GM12801 (cell line): Measurements from ENCODE around the gene RPGRIP1.

Source experiments
- TF ChIP-seq, protein P1 (sequence below): IDR thresholded peaks from one replicate; pipeline ENCODE4 v1.5.1; 2011; ENCODE audit warnings: control low read depth; ENCODE audit not compliant: insufficient read length; ENCODE audit errors: extremely low read depth

Gene RPGRIP1

DNA sequence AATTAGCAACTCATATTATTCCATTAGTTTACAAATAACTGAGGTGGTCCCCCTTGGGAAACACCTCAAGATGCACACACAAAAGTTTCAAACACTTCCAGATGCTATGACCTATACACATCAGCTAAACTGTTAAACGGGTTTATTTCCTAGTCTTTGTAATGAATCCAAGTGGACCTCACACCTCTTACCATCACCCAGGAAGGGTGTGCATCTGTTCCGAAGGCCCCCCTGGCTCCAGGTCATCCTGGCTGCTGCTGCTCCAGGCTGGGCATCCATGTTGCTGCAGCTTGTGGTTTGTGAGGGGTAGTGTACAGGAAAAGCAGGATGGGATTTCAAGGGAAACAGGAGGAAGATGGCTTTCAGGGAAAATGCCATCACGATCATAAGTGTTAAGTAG, 17.5 kb upstream of the RPGRIP1 start:
- TF ChIP-seq, protein P1, sequence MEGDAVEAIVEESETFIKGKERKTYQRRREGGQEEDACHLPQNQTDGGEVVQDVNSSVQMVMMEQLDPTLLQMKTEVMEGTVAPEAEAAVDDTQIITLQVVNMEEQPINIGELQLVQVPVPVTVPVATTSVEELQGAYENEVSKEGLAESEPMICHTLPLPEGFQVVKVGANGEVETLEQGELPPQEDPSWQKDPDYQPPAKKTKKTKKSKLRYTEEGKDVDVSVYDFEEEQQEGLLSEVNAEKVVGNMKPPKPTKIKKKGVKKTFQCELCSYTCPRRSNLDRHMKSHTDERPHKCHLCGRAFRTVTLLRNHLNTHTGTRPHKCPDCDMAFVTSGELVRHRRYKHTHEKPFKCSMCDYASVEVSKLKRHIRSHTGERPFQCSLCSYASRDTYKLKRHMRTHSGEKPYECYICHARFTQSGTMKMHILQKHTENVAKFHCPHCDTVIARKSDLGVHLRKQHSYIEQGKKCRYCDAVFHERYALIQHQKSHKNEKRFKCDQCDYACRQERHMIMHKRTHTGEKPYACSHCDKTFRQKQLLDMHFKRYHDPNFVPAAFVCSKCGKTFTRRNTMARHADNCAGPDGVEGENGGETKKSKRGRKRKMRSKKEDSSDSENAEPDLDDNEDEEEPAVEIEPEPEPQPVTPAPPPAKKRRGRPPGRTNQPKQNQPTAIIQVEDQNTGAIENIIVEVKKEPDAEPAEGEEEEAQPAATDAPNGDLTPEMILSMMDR = no peak

DNA sequence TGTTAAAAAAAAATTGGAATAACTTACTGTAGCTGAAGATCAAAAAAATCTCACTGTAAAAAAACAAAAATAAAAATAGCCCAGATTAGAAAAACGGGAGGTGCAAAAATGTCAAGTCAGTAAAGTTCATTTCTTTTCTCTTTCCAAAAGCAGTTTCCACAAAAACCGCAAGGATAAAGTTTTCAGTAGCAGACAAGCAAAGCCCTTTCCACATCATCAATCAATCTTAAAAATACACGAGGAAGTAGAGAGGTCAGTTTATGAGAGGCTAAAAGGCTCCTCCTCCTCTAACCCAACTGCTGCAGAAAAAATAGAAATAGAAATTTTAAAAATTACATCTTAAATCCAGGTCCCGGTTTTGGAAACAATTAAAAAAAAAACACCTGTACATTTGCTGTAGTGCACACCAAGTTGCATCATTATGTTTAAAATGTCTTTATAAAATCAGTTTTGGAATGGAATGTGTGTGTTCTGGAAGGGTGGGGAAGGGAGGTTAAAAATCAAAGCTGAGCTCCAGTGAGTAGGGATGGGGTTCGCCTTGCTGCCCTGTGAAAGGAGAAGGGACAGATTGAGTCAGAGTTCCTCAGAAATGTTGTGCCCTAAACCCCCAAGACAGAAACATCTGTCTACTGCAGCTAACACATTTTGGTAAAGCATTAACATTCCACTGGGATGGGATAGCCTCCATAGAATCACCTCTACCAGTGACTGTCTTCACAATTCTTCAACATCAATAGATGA, 16.4 kb upstream of the RPGRIP1 start:
- TF ChIP-seq, protein P1 = no peak

DNA sequence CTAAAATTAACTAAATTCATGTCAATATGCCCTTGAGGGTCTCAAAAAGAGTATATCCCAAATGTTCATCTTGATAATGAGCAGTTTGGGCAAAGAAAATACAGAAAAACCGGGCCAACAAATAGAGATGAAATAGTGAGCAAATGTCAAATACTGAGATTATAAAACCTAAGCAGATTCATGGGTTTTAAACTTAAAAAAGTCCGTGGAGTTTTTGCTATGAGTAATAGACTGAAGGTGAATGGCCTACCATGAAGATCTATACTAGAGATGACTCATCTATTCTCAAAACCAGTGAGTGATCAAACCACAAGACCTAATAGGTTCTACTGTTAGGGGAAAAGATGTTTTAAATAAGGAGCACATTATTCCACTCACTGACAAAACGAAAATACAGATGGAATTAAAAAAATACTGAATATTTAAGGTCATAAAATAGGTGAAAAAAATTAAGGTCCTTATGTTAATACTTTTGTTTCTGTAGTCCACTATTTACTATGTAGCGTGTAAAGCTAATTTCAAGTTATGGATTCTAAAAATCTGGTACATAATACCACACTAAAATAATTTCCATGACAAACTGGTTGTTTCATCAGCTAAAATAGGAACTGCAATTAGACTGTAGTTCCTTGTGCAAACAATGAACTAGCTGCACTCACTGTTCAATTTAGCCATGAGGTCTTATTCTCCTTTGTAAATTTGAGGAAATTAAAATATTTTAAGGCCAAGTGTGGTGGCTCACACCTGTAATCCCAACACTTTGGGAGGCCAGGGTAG, 15.7 kb upstream of the RPGRIP1 start:
- TF ChIP-seq, protein P1 = no peak

DNA sequence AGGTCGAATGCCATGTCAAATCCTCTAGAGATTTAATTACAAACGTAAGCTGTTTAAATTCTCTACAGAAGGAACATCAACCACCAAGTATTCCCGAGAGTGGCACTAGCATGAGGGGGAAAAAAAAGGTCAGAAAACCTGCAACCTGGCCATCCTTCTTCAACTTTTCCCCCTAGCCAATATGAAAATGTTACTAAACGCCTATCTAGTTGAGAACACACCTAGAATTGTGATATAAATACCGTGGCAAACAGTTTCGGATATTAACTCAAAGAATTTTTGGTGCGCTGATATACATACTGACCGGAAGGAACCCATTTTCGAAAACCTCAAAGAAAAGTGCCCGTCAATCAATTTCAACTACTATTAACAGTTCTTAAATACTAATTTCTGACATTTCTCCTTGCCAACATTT, 12.4 kb upstream of the RPGRIP1 start:
- TF ChIP-seq, protein P1 = no peak

DNA sequence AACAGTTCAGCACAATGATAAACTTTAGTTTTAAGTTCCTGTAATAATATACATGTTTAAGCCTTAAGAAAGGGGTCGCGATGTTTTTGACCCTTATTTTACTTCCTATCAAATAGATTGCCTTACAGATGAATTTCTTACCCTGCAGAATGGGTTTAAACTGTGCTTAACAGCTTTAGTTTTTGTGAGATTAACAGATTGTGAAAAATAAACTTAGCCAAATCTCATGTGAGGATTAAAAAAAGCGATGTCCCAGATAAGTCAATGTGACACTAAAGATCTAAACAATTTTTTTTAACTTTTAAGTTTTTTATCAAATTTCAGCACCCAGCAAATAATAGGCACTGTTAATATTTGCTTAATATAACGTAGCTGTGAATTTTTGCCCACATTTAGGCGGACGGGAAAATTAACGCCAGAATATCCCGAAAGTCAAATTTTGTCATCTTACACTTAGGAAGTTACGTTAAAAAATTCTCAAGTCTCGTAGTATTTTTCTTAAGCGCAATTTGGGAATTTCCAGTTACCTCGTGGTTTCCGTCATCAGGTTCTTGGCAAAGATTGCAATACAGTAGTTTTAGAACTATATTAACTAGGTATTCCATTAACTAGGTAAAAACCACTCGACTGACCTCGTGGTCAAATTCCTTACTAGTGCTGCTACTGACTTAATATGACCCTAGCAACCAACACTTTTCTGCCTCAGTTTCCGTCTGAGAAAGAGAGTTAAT, 11.8 kb upstream of the RPGRIP1 start:
- TF ChIP-seq, protein P1 = no peak

DNA sequence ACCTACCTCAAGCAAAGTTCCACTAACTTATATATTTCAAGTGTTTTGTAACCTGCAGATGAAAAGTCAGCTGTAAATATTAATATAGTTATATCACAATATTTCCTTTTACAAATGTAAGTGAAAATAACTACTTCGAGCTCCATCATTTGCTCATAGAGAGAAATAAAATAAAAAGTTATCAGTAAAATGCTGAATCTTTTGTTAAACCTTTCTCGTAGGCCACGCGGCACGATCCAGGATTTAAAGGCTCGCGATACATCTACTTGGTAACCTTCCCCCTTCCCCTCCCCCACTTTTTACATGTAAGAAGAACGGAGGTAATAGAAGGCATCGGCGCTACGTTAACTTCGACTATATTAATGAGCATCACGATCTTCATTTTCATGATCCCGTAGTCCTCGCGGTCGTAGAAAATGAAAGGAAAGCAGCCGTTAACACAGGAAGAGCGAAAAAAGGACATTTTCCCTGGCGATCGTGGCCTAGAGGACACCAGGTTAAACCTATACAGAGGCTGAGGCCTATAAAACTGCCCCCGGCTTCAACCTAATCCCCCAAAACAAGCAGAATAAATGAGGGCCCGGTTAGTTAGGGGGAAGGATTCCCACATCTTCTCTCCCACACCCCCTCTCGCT, 11.1 kb upstream of the RPGRIP1 start:
- TF ChIP-seq, protein P1 = no peak
